Measurements from ENCODE around the gene PRAC2. TPM values are rescaled to one million over a fixed set of nuclear protein-coding genes. Genes with fewer than 3 reads are reported as not detected.

The PRAC2 gene
- total and polyA plus RNA-seq, 4 donors, result not detected

DNA sequence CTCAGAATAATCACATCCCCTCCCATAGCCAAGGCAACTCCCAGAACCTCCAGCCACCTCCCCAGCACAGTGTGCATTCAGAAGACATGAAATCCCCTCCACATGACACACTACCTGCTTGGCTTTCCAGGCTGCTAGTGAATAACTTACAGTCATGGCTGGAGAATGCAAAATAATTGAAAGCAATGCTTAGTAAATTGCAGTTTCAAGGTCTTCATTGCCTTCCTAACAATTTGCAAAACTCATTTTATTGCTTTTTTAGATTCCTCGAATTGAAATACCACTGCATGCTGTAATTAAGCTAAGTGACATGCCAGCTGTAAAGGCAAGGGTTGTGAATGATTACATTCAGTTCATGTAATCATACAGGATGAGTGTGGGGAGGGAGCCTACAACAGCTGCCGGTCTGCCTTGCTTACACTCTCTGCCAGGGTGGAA, 34.6 kb downstream of the PRAC2 start:
- WGBS, result 56% methylated on average over 2 of the region's 2 CpGs
- Histone ChIP-seq H3K27ac (ENCODE audit: low read depth in 1 of 2, low read length in 2 of 2) (no peak overlapping the region), H3K9me3 (ENCODE audit: control insufficient read depth in 4 of 4, low read length in 3 of 4) (no peaks in the 10 kb centered on the region), H3K4me3 (ENCODE audit: low read depth in 1 of 3, low read length in 3 of 3) (no peak overlapping the region), H3K36me3 (ENCODE audit: control insufficient read depth in 4 of 4, insufficient read depth in 3 of 4, low read depth in 1 of 4, low read length in 3 of 4) (no peaks in the 10 kb centered on the region), H3K4me1 (ENCODE audit: control insufficient read depth in 4 of 4, insufficient read depth in 4 of 4, low read length in 3 of 4) (peaks cover 2 to 7% (median 4%) of the 10 kb centered on the region in 4 donors), H3K9ac (ENCODE audit: low read depth in 1 of 2, low read length in 2 of 2) (no peak overlapping the region), H3K27me3 (ENCODE audit: control insufficient read depth in 4 of 4, insufficient read depth in 4 of 4, low read length in 3 of 4) (peaks cover 0 to 39% (median 9%) of the 10 kb centered on the region in 4 donors)
- no peak for TF ChIP-seq EGR1 (IDR thresholded peaks at IDR 0.05; ENCODE audit: low read depth in 2 of 2)
- TF ChIP-seq, protein P1, sequence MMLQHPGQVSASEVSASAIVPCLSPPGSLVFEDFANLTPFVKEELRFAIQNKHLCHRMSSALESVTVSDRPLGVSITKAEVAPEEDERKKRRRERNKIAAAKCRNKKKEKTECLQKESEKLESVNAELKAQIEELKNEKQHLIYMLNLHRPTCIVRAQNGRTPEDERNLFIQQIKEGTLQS (IDR thresholded peaks at IDR 0.05), result no peak
- TF ChIP-seq YY1 (IDR thresholded peaks at IDR 0.05), result no peak
- TF ChIP-seq, protein P2, sequence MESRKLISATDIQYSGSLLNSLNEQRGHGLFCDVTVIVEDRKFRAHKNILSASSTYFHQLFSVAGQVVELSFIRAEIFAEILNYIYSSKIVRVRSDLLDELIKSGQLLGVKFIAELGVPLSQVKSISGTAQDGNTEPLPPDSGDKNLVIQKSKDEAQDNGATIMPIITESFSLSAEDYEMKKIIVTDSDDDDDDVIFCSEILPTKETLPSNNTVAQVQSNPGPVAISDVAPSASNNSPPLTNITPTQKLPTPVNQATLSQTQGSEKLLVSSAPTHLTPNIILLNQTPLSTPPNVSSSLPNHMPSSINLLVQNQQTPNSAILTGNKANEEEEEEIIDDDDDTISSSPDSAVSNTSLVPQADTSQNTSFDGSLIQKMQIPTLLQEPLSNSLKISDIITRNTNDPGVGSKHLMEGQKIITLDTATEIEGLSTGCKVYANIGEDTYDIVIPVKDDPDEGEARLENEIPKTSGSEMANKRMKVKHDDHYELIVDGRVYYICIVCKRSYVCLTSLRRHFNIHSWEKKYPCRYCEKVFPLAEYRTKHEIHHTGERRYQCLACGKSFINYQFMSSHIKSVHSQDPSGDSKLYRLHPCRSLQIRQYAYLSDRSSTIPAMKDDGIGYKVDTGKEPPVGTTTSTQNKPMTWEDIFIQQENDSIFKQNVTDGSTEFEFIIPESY (IDR thresholded peaks at IDR 0.05), result no peak
- no peak for TF ChIP-seq FOXA2 (IDR thresholded peaks at IDR 0.05)
- TF ChIP-seq RXRA (IDR thresholded peaks at IDR 0.05), result no peak
- no peak for TF ChIP-seq TAF1 (conservative IDR thresholded peaks at IDR 0.05)
- no peak for TF ChIP-seq HNF4G (IDR thresholded peaks at IDR 0.05)
- TF ChIP-seq JUND (IDR thresholded peaks at IDR 0.05), result no peak
- TF ChIP-seq, protein P3, sequence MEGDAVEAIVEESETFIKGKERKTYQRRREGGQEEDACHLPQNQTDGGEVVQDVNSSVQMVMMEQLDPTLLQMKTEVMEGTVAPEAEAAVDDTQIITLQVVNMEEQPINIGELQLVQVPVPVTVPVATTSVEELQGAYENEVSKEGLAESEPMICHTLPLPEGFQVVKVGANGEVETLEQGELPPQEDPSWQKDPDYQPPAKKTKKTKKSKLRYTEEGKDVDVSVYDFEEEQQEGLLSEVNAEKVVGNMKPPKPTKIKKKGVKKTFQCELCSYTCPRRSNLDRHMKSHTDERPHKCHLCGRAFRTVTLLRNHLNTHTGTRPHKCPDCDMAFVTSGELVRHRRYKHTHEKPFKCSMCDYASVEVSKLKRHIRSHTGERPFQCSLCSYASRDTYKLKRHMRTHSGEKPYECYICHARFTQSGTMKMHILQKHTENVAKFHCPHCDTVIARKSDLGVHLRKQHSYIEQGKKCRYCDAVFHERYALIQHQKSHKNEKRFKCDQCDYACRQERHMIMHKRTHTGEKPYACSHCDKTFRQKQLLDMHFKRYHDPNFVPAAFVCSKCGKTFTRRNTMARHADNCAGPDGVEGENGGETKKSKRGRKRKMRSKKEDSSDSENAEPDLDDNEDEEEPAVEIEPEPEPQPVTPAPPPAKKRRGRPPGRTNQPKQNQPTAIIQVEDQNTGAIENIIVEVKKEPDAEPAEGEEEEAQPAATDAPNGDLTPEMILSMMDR (IDR thresholded peaks at IDR 0.05; ENCODE audit: low read depth, low read length, missing input control), result no peak
- no peak for DNase-seq (ENCODE audit: low spot score)

DNA sequence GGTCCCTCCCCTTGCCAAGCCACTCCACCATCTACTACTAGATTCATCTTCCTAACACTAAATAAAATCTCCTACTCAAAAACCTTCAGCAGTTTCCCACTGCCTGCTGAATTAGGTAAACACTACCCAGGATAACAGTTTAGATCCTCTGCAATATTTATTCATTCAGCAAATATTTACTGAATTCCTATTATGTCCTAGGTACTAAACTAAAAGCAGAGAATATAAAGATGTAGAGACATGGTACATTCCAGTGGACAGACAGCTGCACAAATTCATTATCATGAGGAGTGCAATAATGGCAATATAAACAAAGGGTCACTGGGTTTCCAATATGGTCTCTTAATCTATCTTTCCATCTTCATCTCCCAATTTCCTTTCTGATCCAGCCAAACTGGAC, 36.3 kb downstream of the PRAC2 start:
- no peak for TF ChIP-seq HNF4A (conservative IDR thresholded peaks at IDR 0.05)
- TF ChIP-seq, protein P4, sequence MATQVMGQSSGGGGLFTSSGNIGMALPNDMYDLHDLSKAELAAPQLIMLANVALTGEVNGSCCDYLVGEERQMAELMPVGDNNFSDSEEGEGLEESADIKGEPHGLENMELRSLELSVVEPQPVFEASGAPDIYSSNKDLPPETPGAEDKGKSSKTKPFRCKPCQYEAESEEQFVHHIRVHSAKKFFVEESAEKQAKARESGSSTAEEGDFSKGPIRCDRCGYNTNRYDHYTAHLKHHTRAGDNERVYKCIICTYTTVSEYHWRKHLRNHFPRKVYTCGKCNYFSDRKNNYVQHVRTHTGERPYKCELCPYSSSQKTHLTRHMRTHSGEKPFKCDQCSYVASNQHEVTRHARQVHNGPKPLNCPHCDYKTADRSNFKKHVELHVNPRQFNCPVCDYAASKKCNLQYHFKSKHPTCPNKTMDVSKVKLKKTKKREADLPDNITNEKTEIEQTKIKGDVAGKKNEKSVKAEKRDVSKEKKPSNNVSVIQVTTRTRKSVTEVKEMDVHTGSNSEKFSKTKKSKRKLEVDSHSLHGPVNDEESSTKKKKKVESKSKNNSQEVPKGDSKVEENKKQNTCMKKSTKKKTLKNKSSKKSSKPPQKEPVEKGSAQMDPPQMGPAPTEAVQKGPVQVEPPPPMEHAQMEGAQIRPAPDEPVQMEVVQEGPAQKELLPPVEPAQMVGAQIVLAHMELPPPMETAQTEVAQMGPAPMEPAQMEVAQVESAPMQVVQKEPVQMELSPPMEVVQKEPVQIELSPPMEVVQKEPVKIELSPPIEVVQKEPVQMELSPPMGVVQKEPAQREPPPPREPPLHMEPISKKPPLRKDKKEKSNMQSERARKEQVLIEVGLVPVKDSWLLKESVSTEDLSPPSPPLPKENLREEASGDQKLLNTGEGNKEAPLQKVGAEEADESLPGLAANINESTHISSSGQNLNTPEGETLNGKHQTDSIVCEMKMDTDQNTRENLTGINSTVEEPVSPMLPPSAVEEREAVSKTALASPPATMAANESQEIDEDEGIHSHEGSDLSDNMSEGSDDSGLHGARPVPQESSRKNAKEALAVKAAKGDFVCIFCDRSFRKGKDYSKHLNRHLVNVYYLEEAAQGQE (IDR thresholded peaks at IDR 0.05), result no peak
- TF ChIP-seq, protein P2 (IDR thresholded peaks at IDR 0.05), result no peak
- TF ChIP-seq JUND (IDR thresholded peaks at IDR 0.05), result no peak
- no peak for TF ChIP-seq SP1 (IDR thresholded peaks at IDR 0.05)
- TF ChIP-seq GABPA (IDR thresholded peaks at IDR 0.05 in 1 of 2, conservative IDR thresholded peaks at IDR 0.05 in 1 of 2), result no peak
- TF ChIP-seq, protein P5, sequence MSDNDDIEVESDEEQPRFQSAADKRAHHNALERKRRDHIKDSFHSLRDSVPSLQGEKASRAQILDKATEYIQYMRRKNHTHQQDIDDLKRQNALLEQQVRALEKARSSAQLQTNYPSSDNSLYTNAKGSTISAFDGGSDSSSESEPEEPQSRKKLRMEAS (IDR thresholded peaks at IDR 0.05), result no peak
- no peak for TF ChIP-seq FOXA1 (IDR thresholded peaks at IDR 0.05)
- no peak for TF ChIP-seq HNF4G (IDR thresholded peaks at IDR 0.05)
- TF ChIP-seq, protein P1 (IDR thresholded peaks at IDR 0.05), result no peak
- no peak for TF ChIP-seq EGR1 (IDR thresholded peaks at IDR 0.05; ENCODE audit: low read depth in 2 of 2)
- TF ChIP-seq RXRA (IDR thresholded peaks at IDR 0.05), result no peak
- Histone ChIP-seq H3K36me3 (ENCODE audit: control insufficient read depth in 4 of 4, insufficient read depth in 3 of 4, low read depth in 1 of 4, low read length in 3 of 4) (no peaks in the 10 kb centered on the region), H3K27me3 (ENCODE audit: control insufficient read depth in 4 of 4, insufficient read depth in 4 of 4, low read length in 3 of 4) (peaks cover 0 to 30% (median 4%) of the 10 kb centered on the region in 4 donors)

More for the DNA sequence above, 36.3 kb downstream of the PRAC2 start:
- DNase-seq (ENCODE audit: low spot score), result no peak
- Histone ChIP-seq H3K4me3 (ENCODE audit: low read depth in 1 of 3, low read length in 3 of 3) (no peak overlapping the region), H3K27ac (ENCODE audit: low read depth in 1 of 2, low read length in 2 of 2) (no peak overlapping the region), H3K9me3 (ENCODE audit: control insufficient read depth in 4 of 4, low read length in 3 of 4) (no peaks in the 10 kb centered on the region), H3K9ac (ENCODE audit: low read depth in 1 of 2, low read length in 2 of 2) (no peak overlapping the region), H3K4me1 (ENCODE audit: control insufficient read depth in 4 of 4, insufficient read depth in 4 of 4, low read length in 3 of 4) (peaks cover 2 to 7% (median 4%) of the 10 kb centered on the region in 4 donors)
